HL-60 (cell line): ENCODE results near the gene SLFN12L.

Source experiments
- CTCF ChIP-seq: IDR thresholded peaks from one replicate; pipeline ENCODE4 v1.5.1; 2011; ENCODE audit warnings: low read length, control low read depth, inconsistent platforms; ENCODE audit not compliant: insufficient read depth
- POLR2AphosphoS5 ChIP-seq: IDR thresholded peaks from 2 replicates; pipeline ENCODE4 v1.6.1; 2012; ENCODE audit warnings: low read depth
- SPI1 ChIP-seq: IDR thresholded peaks from 2 replicates; pipeline ENCODE4 v1.6.1; 2012; ENCODE audit warnings: low read depth, mild to moderate bottlenecking, borderline replicate concordance

- no peak for TF ChIP-seq SPI1
- TF ChIP-seq CTCF = no peak
- no peak for TF ChIP-seq POLR2AphosphoS5
Observed at GRCh38 chr17:35543856-35544255, 6.4 kb upstream of the SLFN12L start.
